ENCODE data around the gene CD58.
"Not testable (repeated sequence)": the region's sequence is repeated elsewhere in the genome, so short reads cannot be mapped to it uniquely, and the experiment has no call there.

CD58 gene

DNA sequence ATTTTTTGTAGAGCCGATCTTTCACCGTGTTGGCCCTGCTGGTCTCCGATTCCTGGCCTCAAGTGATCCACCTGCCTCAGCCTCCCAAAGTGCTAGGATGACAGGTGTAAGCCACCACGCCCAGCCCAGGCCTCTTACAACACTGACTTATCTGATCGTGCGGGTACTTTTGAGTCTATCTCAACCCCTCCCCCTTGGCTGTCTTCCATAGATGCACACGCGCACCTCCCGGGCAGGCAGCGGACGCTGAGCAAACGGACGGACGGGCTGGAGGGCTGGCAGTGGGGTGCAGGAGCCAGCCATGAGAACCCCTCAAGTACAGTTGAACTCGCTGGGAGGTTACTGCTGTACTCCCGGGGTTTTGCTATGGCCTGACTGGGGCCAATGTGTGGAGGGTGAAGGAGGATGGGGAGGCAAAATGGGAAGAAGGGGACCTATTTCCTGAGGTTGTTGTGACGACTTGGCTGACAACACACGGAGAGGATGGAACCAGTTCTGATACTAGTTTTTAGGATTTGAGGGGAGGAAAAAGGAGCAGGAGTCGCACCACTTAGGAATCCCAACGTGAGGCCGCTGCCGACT lies 959 bp downstream of the CD58 start:
- DNase-seq = peak in 2 of 4 experiments; percentile 10 to 12

DNA sequence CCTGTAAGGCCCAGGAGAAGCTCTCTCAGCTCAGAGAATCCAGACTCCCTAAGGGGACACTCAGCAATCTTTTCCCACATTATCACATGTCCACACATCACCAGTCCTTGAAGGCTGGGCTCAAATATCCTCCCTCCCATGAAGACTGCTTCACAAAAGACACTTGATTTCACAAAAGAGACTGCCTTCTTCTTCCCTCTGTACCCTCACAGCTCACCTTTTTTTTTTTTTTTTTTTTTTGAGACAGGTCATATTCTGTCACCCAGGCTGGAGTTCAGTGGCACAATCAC lies 1.5 kb downstream of the CD58 start:
- DNase-seq = no peak

DNA sequence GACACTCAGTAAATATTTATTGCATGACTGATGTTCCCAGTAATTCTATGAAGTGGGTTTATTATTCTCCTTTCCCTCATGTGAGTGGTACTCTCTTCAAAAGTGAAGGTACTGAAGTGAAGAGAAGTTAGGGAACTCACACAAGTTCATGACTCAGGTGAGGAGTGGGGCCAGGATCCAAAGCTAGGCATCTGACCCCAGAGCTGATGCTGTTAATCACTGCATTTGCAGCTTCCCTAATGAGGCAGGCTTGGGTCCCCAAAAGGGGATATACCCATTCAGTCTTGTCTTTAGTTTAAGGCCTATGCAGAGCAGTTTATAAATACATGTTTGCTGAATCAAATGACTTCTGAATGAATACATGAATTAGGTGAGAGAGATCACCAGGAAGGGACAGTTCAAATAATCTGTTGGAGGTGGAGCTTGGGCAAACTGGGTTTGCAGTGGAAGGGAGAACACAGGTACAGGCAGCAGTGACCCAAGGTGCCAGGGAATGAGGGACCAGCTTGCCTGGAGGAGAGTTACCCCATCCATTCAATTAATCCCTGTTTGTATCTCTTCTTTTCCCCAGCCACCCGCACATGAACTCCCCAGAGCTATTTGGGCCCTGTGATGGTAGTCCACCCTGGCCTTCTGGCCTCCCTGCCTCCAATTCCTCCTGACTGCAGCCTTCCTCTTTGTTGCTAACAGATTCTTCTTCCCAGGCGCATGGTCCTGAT lies 2.0 kb downstream of the CD58 start:
- no peak for DNase-seq

DNA sequence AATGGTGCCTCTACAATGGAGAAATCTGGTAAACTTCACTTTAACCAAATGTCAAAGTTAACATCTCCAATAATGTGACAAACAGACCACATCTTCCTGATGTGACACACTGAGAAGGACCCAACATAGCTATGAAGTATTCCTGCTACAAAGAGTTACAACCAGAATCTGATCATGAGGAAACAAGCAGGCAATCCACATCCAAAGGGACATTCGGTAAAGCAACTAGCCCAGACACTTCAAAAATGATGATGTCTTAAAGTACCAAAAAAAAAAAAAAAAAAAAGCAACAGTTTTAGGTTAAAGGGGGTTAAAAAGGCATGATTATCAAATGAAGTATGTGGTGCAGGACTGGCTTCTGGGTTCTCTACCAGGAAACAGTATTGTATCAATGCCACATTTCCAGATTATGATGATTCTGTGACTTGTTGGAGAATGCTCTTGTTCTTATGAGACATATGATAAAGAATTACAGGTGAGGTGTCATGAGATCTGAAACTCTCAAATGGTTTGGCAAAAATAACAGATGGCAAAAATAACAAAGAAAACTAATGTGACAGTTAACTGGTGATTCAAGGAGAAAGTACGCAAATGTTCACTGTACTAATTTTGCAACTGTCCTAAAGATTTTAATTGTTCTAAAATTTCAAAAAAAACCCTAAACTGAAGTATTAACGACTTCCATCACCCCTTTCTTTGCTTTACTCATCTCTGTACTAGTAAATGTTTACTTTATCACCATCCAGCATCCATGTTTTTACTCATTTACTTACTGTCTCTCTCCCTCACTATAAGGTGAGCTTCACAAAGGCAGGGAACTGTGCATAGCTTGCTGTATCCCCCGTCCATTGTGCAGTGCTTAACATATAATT lies 2.8 kb downstream of the CD58 start:
- no peak for DNase-seq

DNA sequence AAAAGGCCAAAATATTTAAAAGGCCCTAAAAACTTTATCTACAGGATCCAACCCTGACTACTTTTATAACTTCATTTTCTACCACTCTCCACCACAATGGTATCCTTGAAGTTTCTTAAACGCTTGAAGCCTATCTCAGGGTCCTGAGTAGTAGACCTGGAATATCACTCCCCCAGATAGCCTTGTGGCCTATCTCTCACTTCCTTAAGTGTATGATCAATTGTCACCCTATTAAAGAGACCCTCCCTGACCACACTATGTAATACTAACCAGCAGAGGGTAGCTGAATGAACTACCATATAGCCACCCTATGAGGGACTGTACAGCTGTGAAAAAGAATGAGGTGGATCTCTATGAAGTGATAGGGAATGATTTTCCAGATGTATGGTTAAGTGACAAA lies 5.6 kb downstream of the CD58 start:
- no peak for DNase-seq

DNA sequence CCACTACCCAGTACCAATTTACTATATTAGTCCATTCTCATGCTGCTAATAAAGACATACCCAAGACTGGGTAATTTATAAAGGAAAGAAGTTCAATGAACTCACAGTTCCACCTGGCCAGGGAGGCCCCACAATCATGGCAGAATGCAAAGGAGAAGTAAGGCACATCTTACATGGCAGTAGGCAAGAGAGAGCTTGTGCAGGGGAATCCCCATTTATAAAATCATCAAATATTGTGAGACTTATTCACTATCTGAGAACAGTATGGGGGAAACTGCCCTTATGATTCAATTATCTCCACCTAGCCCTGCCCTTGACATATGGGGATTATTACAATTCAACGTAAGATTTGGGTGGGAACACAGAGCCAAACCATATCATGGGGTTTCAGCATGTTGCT lies 6.4 kb downstream of the CD58 start:
- DNase-seq = no peak

DNA sequence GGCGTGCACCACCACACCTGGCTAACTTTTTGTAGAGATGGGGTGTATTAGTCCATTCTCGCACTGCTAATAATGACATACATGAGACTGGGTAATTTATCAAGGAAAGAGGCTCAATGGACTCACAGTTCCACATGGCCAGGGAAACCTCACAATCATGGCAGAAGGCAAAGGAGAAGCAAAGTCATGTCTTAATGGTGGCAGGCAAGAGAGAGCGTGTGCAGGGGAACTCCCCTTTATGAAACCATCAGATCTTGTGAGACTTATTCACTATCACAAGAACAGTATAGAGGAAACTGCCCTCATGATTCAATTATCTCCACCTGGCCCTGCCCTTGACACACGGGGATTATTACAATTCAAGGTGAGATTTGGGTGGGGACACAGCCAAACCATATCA lies 8.4 kb downstream of the CD58 start:
- DNase-seq = not testable (repeated sequence)

DNA sequence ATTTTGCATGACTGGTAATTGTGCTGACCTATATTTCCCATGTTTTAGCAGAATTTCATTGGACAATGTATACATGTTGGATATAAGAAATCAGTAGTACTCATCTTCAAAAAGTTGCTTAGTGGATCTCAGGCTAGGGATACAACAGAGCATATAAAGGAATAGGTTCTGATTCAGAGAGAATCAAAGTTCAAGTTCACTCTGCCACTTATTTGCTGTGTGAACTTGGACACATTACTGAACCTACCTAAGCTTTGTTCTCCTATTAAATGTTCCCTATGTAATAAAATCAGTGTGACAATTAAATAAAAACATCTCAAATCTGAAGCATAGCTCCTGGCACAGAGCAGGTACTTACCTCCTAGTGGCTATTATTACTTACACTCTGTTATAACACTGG lies 9.3 kb downstream of the CD58 start:
- DNase-seq = no peak

DNA sequence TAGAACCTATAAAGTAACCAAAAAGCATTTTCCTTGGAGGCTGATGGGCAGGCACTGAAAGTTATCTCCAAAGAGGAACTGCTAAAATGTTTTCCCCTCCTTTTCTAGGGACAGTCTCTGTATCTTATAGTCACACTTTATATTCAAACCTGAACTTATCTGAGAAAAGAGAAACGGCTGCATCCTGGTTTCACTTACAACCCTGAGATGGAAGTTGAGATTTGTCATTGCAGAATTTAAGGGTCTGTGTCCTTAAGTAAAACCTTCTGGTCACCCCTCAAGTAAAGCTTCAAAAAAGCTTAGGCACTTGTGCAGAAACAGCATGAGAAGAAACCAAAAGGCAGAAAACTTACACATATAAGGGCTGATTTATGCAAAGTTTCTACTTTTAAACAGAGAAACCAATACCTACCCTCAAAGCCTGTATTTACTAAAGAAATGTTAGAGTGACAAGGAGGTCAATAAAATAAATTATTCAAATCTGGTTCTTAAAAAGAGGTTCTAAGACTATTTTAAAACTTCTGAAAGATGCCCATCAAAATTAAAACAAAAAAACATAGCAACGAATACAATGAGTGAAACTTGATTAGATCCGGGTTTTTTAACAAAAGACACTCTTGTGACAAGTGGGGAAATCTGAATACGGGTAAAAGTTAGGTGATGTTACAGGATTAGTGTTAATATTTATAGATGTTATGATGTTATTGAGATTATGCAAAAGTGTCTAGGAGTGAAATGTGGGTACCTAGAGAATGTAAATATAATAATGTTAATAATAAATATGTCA lies 9.9 kb downstream of the CD58 start:
- no peak for DNase-seq

DNA sequence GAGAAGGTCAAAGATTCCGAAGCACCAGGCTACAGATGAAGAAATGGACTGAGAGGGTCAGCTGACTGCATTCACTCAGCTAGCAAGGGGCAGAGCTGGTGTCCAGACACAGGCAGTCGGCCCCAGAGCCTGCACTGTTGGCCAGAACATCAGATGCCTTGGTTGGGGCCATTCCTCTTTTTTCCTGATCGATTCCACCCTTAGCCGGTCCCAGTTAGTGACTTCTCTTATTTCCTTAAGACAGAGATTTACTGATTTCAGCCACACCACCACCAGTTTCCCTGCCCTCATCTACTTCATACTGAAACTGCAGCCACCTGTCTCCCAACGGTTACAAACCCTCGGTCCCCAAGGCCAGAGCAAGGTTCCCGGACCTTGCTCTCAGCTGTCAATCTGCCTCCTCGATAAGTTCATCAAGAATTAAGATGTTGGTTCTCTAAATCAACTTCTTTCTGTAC lies 11.5 kb downstream of the CD58 start:
- no peak for DNase-seq

DNA sequence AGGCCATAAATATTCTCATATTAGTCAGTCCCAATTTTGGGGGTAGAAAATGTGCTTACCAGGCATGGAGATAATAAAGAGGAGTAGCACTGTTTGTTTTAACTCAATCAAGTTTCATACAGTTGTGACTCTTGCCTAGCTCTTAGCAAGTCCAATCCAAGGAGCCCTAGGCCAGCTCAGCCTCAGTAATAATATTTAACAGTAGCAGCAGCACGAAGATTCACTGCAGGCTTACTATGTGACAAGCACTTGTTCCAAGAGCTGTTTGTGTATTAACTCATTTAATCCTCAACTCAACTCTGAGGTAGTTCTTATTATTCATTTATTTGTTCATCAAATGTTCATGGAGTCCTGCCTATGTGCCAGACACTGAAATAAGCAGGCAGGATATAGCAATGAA lies 12.3 kb downstream of the CD58 start:
- no peak for DNase-seq

DNA sequence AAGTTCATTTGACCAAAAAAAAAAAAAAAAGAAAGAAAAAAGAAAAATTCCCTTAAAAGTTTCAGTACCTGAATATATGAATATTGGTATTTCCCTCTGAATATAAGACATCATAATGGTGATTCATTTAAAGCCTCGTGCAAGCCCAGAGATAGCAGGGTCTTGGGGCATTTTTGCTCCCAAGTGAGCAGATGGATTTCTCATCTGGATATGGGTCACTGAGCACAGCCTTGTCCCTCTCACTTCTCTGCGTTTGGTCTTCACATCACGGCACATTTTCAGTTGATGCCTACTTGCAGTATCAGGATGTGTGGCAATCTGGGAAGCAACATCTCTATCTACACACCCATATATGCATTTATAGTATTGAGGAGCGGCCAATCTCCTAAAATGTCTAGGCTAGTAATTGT lies 12.7 kb downstream of the CD58 start:
- no peak for DNase-seq

DNA sequence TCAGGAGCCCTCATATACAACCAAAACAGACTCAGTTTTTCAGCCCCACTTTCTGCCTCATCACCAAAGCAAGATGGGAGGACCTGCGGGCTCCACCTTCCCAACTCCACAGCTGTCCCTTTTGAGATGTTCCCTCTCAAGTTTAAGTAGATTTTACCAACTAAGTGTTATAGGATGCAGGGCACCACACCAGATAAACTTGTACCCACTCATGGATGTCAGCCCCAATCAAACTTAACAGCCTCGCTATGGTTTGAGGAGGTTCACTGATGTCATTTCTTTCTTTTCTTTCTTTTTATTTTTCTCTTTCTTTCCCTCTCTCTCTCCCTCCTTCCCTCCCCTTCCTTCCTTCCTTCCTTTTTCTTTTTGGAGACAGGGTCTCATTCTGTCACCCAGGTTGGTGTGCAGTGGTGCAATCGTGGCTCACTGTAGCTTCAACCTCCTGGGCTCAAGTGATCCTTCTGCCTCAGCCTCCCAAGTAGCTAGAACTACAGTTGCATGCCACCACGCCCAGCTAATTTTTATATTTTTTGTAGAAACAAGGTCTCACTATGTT lies 13.4 kb downstream of the CD58 start:
- DNase-seq = no peak

DNA sequence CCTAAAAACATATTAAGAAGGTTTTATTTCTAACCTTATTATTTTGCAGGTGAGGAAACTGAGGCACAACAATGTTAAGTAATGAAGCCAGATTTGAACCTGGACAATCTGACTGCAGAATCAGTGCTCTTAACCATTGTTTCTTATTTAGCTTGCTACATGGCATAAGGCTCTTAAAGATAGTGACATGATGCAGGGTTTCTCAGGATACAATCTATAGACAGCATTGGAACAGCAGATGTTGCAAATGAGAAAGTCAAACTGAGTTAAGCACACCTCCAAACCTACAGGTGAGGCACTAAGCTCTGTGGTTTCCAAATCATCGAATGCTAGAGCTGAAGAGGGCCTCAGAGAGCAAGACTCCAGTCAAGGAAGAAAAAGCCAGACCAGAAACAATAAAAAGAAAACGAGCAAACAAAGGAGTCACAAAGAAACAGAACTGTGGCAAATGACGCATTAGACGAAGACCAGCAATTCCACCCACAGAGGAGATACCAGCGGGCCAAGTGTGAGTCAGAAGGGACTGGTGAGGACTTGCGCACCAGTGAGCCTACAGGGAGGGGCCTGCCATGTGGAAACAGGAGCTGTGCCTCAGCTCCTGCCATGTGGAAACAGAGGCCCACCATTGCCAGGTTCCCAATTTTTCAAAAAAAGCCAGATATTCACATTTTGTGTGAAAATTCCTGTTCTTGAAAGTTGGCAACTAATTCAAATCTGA lies 14.4 kb downstream of the CD58 start:
- DNase-seq = peak; percentile 25 to 56 (median 40)

DNA sequence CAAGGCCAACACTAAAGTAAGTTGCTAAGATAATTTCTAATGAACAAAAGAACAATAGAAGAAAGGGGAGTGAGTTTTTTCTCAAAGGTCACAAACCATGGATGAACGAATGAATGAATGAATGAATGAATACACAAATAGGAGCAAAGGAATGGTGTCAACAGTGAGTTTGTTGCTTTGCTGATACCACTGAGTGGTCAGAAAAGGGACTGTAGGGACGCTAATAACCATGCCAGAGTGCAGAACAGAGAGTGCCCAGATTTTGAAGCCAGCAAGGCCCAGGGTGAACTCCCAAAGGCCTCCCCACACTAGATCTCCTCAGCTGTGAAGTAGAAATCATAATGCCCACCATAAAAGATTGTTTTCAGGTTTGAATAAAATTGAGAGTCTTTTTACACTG lies 15.9 kb downstream of the CD58 start:
- no peak for DNase-seq

DNA sequence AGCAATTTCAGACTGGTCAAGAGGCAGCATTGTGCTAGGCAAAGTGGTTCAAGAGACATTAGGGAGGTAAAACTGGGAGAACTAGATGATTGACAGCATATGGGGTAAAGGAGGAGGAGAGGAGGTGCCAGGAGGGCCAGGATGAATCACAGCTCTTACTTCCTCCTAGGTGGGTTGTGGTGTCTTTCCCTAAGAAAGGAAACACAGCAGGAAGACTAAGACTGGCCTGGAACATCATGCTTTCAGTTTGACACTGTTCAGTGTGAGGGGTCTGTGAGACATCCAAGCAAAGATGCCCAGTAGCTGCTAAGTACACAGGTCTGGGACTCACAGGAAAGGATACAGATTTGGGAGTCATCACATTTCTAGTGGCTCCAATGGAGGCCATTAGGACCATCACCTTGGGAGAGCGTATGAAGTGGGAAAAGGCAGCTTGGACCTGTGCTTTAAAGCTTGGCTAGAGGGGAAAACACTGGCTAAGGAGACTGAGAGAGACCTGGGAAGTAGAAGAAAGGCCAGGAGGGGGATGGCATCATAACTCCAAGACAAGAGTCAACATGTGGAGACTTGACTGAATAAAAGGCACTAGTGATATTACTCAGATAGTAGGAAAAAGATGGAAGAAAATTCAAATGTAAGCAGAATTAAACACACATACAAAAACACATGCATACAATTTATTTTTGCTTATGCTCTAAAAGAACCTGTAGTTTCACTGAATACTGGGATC lies 17.3 kb downstream of the CD58 start:
- no peak for DNase-seq

DNA sequence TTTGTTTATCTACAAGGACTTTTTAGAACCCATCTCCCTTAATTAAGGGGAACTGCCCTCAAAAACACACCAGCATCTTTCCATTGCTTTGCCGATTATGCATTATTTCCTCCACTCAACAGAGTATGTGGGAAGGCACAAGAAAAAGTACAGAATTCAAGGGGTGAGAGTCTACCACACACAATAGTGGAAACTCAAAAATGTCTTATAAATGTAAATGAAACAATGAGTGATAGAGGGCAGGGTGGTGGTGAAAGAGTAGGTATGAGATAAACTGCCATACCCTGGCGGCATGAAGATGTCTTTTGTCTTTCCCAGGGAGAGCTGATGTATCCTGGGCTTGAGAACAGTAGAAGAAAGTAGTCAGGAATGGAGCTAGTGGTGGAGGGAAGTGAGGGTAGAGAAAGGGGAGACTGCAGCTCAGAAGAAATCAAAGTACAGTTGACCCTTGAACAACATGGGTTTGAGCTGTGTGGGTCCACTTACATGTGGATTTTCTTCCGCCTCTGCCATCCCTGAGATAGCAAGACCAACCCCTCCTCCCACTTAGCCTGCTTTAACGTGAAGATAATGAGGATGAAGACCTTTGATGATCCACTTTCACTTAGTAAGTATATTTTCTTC lies 24.4 kb downstream of the CD58 start:
- no peak for DNase-seq

DNA sequence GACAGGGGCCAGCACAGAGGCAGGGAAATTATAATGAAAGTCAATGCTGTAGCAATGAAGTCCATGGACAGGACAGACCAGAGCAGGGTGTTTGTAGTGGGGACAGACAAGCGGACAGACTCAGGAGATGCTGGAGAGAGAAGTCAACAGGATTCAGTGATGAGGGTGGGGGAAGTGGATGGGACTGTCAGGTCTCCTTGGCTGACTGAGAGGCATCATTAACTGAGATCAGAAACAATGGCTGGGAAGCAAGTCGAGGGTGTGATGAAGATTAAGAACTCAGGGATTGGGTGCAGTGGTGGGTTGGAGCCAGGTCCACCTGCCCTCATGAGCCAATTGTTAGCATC lies 25.5 kb downstream of the CD58 start:
- no peak for DNase-seq

DNA sequence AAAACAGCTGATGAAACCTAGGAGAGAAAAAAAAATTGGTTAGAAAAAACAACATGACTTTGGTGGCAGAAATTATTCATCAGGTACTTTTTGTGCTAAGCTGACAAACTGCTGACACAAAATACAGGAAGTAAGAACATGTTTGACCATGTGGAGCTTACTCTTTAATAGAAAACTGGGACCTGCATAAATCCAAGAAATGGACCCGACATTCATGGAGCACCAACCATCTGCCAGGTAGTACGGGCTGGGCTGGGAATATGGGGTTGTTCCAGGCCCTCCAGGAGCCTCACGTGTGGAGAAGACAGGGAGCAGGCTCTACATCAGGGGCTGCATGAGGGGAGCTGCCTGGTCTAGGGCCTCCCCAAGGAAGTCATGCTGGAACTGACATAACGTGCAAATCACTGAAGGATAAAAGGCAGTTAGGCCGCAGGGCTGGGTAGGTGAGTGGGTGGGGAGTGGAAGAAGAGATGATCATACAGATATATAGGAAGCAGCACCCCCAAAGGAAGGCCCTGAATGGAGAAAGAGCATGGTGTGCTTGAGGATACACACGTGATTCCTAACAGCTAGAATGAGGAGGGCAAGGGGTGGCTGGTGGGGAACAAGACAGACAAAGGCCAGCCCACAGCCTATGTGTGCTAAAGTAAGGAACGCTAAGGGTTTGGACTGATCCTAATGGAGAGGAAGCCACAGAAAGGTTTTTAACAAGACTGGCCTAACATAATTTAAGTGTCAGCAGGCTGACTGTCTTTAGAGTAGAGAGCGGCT lies 26.1 kb downstream of the CD58 start:
- DNase-seq = no peak

DNA sequence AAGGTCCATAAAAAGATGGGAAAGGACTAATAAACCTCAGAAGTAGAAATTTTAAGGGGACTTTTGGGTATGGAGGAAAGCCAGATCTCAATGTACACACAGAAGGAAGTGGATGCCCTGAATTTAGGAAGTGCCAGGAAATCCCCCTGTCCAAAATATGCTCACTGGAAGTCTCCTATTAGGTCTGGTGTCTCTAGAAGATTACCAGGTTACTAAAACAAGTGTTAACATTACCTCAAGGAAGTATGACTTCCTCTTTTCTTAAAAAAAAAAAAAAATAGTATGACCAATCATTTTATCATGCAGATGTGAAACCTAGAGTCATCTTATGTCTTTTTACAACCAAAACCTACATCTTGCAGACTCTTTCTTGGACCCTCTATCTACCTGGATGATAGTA lies 30.7 kb downstream of the CD58 start:
- DNase-seq = no peak
